GM12873 (cell line): Measurements from ENCODE around the gene NAV2.

Experiments used
- CTCF ChIP-seq: IDR thresholded peaks from 2 replicates; pipeline ENCODE4 v1.5.1; 2012; ENCODE audit warnings: low read depth, mild to moderate bottlenecking, moderate library complexity, low read length, control low read depth; ENCODE audit not compliant: insufficient read depth; ENCODE audit errors: missing control alignments

The NAV2 gene

GRCh38 chr11:20010851-20011225 is 298.2 kb downstream of the NAV2 start:
- no peak for TF ChIP-seq CTCF

- no peak for TF ChIP-seq CTCF
These were observed 298.8 kb downstream of the NAV2 start for GRCh38 chr11:20011307-20011951.

DNA sequence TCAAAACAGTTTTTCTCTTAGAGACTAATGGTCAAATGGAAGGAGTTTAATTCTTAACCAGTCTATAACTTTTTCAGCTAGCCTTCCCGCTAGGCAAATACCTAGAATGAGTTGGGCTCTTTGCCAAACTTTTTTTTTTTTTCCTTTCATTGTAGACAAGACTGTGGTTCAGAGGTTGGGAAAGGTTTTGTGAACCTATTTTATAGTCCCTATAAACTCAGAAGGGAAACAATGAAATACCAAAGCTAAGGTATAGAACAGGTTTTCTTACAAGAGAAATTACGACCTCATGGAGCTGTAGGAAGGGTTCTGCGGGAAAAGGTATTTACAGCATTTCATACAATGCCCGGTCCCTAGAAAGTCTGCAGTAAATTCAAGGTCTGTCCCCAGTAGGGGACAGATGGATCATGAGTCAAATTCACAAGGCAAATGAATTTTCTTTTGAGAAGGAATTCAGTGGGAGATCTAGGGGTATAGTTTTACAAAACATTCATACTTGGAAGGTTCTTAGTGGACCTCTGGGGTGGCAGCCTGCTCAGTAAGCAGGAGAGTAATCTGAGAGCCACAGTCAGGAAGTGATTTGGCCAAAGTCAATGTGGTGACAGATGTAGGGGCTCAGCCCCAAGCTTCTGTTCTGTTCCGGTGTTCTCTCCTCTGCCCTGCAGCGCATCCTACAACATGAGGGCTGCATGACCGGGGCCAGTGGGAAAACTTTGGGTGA is 300.9 kb downstream of the NAV2 start:
- TF ChIP-seq CTCF: no peak

DNA sequence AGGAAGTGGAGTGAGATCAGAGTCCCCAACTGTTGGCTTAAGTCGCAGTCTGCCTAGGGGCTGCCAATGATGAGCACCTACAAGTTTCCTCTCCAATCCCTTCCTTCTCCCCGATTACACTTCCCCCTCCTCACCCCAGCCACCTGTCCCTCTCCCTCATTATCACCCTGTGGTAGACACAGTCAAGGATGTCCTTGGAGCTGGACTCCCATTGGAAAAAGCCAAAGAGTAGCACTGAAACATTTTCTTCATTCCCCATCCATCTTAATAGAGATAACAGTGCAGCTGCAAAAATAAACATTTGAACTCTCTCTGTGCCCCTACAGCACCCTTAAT is 301.4 kb downstream of the NAV2 start:
- TF ChIP-seq CTCF: no peak

GRCh38 chr11:20015101-20015500 is 302.5 kb downstream of the NAV2 start:
- TF ChIP-seq CTCF: no peak

GRCh38 chr11:20015529-20016427 is 303.1 kb downstream of the NAV2 start:
- TF ChIP-seq CTCF: no peak

DNA sequence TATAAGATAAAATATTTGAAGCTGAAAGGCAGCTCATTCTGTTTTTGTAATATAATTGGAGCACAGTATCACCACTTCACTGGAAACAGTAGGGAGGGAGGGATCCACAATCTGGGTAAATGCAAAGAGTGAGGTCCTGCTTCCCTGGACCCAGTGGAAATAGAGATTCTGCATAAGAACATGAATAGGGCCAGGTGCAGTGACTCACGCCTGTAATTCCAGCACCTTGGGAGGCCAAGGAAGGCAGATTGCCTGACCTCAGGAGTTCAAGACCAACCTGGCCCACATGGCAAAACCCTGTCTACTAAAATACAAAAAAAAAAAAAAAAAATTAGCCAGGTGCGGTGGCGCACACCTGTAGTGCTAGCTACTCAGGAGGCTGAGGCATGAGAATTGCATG is 303.9 kb downstream of the NAV2 start:
- no peak for TF ChIP-seq CTCF
